ENCODE data around the gene OR4Q2.

OR4Q2 gene

GRCh38 chr14:20044243-20044642 lies 42.3 kb downstream of the OR4Q2 start:
- Histone ChIP-seq H3K4me3 (ENCODE audit: low read depth, low read length) (no peak overlapping the region), H3K27ac (ENCODE audit: low read depth, low read length) (no peak overlapping the region), H3K4me1 (ENCODE audit: control insufficient read depth, insufficient read depth, low read length) (no peaks in the 10 kb centered on the region; the same call in 1 of the 2 replicates), H3K36me3 (ENCODE audit: control insufficient read depth, insufficient read depth, low read length) (no peaks in the 10 kb centered on the region), H3K27me3 (ENCODE audit: control insufficient read depth, insufficient read depth, low read length) (no peaks in the 10 kb centered on the region; the same call in 1 of the 2 replicates), H3K9me3 (ENCODE audit: control insufficient read depth, insufficient read depth, low read depth, low read length) (peaks cover 36% of the 10 kb centered on the region; the same call in 1 of the 2 replicates), H3K9ac (ENCODE audit: low read length) (no peak overlapping the region)

GRCh38 chr14:20048202-20048601 lies 46.2 kb downstream of the OR4Q2 start:
- H3K27me3 ChIP-seq (ENCODE audit: control insufficient read depth, insufficient read depth, low read length), result no peaks in the 10 kb centered on the region; the same call in 1 of the 2 replicates
- H3K4me3 ChIP-seq (ENCODE audit: low read depth, low read length), result no peak overlapping the region
- no peak overlapping the region for H3K27ac ChIP-seq (ENCODE audit: low read depth, low read length)
- no peaks in the 10 kb centered on the region for H3K36me3 ChIP-seq (ENCODE audit: control insufficient read depth, insufficient read depth, low read length)
- no peaks in the 10 kb centered on the region; the same call in 1 of the 2 replicates for H3K4me1 ChIP-seq (ENCODE audit: control insufficient read depth, insufficient read depth, low read length)
- H3K9me3 ChIP-seq (ENCODE audit: control insufficient read depth, insufficient read depth, low read depth, low read length), result peaks cover 40% of the 10 kb centered on the region; the same call in 1 of the 2 replicates
- H3K9ac ChIP-seq (ENCODE audit: low read length), result no peak overlapping the region
